ENCODE measurements around the gene CFAP45.

- TF ChIP-seq CEBPB (IDR thresholded peaks at IDR 0.05; ENCODE audit: low read depth, low read length) (no peak), YY1 (IDR thresholded peaks at IDR 0.05; ENCODE audit: low read depth, low read length) (no peak), CREB1 (IDR thresholded peaks at IDR 0.05) (no peak), GTF2F1 (IDR thresholded peaks at IDR 0.05; ENCODE audit: borderline replicate concordance, low read depth, low read length) (no peak), POLR2A (IDR thresholded peaks at IDR 0.05; ENCODE audit: control extremely low read depth in 1 of 2, low read depth in 2 of 2, low read length in 2 of 2) (no peak), EGR1 (IDR thresholded peaks at IDR 0.05; ENCODE audit: borderline replicate concordance, low read depth, low read length) (no peak)
- TF ChIP-seq, protein P1, sequence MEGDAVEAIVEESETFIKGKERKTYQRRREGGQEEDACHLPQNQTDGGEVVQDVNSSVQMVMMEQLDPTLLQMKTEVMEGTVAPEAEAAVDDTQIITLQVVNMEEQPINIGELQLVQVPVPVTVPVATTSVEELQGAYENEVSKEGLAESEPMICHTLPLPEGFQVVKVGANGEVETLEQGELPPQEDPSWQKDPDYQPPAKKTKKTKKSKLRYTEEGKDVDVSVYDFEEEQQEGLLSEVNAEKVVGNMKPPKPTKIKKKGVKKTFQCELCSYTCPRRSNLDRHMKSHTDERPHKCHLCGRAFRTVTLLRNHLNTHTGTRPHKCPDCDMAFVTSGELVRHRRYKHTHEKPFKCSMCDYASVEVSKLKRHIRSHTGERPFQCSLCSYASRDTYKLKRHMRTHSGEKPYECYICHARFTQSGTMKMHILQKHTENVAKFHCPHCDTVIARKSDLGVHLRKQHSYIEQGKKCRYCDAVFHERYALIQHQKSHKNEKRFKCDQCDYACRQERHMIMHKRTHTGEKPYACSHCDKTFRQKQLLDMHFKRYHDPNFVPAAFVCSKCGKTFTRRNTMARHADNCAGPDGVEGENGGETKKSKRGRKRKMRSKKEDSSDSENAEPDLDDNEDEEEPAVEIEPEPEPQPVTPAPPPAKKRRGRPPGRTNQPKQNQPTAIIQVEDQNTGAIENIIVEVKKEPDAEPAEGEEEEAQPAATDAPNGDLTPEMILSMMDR (IDR thresholded peaks at IDR 0.05; ENCODE audit: control extremely low read depth in 1 of 3, insufficient read depth in 1 of 3, low read depth in 1 of 3, low read length in 3 of 3): no peak
Observed at GRCh38 chr1:159941141-159941540, 41.2 kb upstream of the CFAP45 start.

Measured in H1 (cell line).